Gastroesophageal sphincter (tissue), 4 donors: ENCODE measurements around the gene NOS1AP. TPM values are rescaled to one million over a fixed set of nuclear protein-coding genes. Genes with fewer than 3 reads are reported as not detected.

Source experiments
- ATAC-seq: fragments of 150-250 bp; one replicate; pipeline ENCODE4 v1.9.1; 2016; ENCODE audit warnings: mild to moderate bottlenecking, moderate library complexity
- H3K27ac ChIP-seq, 4 donors: fragments of 200-600 bp; sonication (generic) in 3 of 4; 1 replicate in 3 of 4; 2 replicates in 1 of 4; pipeline ENCODE4 v1.5.1; 2016 to 2019
- H3K27me3 ChIP-seq: fragments of 200-600 bp; sonication (generic); one replicate; pipeline ENCODE4 v1.5.1; 2019
- H3K36me3 ChIP-seq, 2 donors: fragments of 200-600 bp; sonication (generic); one replicate each; pipeline ENCODE4 v1.5.1; 2019; ENCODE audit warnings: control low read depth in 1 of 2
- H3K4me1 ChIP-seq, 3 donors: fragments of 200-600 bp; sonication (generic); 1 replicate in 2 of 3; 2 replicates in 1 of 3; pipeline ENCODE4 v1.5.1; 2016 to 2019; ENCODE audit warnings: control low read depth in 2 of 3
- H3K4me3 ChIP-seq, 2 donors: fragments of 200-600 bp; sonication (generic); one replicate each; pipeline ENCODE4 v1.5.1; 2019; ENCODE audit warnings: mild to moderate bottlenecking in 1 of 2, moderate library complexity in 1 of 2
- H3K9me3 ChIP-seq, 3 donors: fragments of 200-600 bp; sonication (generic); one replicate each; pipeline ENCODE4 v1.5.1; 2017 to 2019; ENCODE audit warnings: control low read depth in 2 of 3
- EP300 ChIP-seq: sonication (generic); formaldehyde crosslinking; IDR thresholded peaks from one replicate; pipeline ENCODE4 v1.6.1; 2017; ENCODE audit warnings: antibody characterized with exemption, mild to moderate bottlenecking
- POLR2A ChIP-seq, 2 donors: fragments of 450-650 bp; IDR thresholded peaks; one replicate each; pipeline ENCODE4 v1.6.1; 2017; ENCODE audit warnings: antibody characterized with exemption in 2 of 2, mild to moderate bottlenecking in 2 of 2, moderate library complexity in 1 of 2
- POLR2AphosphoS5 ChIP-seq: sonication (generic); formaldehyde crosslinking; IDR thresholded peaks from one replicate; pipeline ENCODE4 v1.6.1; 2017; ENCODE audit warnings: antibody characterized with exemption
- WGBS, 2 donors: methylation state at CpG; one replicate each; pipeline ENCODE4 v1.1.5; 2018; ENCODE audit warnings: low coverage in 1 of 2; 5-methylcytosine and 5-hydroxymethylcytosine counted together
- total RNA-seq, 4 donors: library from RNA; depleted of rRNA; stranded (reverse); fragments of >200 nt; gene quantifications; one replicate each; pipeline ENCODE4 v1.1.0, GENCODE V29; 2016
- TF ChIP-seq, protein P1 (sequence below), 4 experiments: fragments of 200-600 bp in 2 of 4; fragments of 450-650 bp in 2 of 4; sonication (generic) in 1 of 4; IDR thresholded peaks; one replicate each; pipeline ENCODE4 v1.5.1; 2017 to 2019; ENCODE audit warnings: antibody characterized with exemption in 4 of 4, mild to moderate bottlenecking in 2 of 4, moderate library complexity in 2 of 4

Gene NOS1AP
- total RNA-seq, 4 donors from 2014 or later: 3.5 to 7.8 (median 4.1) TPM

DNA sequence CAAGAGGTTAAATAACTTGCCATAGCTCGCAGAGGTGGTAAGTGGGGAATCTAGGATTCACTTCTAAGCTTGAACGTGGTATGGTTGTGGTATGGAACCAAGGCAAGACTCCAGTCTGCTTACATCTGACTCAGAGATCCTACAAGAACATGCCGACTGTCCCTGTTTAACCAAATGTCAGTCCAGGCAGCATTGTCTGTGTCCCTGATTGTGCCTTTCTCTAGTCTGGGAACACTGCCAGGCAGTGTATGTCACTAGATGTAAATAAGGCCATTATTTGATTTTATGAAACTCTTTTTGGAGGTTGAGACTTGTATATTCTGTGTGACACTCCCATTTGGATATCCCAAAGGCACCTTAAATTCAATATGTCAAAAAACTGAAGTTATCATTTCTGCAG, 96.0 kb downstream of the NOS1AP start:
- Histone ChIP-seq H3K4me1 (peaks cover 0 to 8% (median 3%) of the 10 kb centered on the region in 3 donors), H3K4me3 (no peak overlapping the region), H3K27ac (no peak overlapping the region), H3K27me3 (no peaks in the 10 kb centered on the region), H3K9me3 (no peaks in the 10 kb centered on the region), H3K36me3 (no peaks in the 10 kb centered on the region)
- no peak for TF ChIP-seq POLR2AphosphoS5
- TF ChIP-seq, protein P1, sequence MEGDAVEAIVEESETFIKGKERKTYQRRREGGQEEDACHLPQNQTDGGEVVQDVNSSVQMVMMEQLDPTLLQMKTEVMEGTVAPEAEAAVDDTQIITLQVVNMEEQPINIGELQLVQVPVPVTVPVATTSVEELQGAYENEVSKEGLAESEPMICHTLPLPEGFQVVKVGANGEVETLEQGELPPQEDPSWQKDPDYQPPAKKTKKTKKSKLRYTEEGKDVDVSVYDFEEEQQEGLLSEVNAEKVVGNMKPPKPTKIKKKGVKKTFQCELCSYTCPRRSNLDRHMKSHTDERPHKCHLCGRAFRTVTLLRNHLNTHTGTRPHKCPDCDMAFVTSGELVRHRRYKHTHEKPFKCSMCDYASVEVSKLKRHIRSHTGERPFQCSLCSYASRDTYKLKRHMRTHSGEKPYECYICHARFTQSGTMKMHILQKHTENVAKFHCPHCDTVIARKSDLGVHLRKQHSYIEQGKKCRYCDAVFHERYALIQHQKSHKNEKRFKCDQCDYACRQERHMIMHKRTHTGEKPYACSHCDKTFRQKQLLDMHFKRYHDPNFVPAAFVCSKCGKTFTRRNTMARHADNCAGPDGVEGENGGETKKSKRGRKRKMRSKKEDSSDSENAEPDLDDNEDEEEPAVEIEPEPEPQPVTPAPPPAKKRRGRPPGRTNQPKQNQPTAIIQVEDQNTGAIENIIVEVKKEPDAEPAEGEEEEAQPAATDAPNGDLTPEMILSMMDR (IDR thresholded peaks at IDR 0.05): no peak
- no peak for TF ChIP-seq POLR2A (IDR thresholded peaks at IDR 0.05)
- no peak for TF ChIP-seq EP300
- no peak for ATAC-seq
- WGBS, 2 donors: 83 to 96% methylated on average over 2 to 3 of the region's 3 CpGs

DNA sequence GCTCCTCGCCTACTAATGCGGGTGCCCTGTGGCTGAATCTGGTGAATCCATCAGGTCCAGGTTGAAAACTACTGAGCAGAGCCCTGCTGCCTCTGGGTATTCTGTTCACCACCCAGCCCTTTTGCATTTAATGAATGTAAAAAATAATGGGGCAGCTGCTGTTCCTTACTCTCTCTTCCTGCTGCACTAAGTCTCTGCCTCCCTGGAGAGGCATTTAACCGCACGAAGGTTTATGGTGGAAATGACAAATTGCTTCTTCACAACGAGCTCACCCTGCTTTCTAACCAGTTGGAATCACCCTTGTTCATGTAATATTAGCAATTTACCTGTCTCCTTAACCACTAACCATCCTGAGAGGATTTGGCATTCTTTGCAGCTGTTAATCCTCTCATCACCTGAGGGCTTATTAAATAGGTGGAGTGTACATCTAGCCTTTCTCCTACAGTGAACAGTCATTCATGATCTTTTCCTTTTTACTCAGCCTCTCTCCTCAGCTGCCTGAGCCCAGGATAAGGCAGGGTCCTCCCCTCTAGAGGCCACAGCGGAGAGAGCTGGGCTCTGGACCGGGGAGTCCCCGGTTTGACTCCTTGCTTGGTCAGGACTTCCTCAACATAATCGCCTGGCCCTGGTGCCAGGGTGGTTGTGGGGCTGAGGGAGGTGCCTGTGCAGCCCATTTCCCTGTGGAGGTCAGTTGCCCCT, 97.6 kb downstream of the NOS1AP start:
- Histone ChIP-seq H3K36me3 (no peaks in the 10 kb centered on the region), H3K27ac (no peak overlapping the region), H3K4me3 (no peak overlapping the region), H3K9me3 (no peaks in the 10 kb centered on the region), H3K27me3 (no peaks in the 10 kb centered on the region), H3K4me1 (peaks cover 0 to 8% (median 0%) of the 10 kb centered on the region in 3 donors)
- TF ChIP-seq POLR2AphosphoS5: no peak
- no peak for TF ChIP-seq EP300
- TF ChIP-seq, protein P1 (IDR thresholded peaks at IDR 0.05): no peak
- TF ChIP-seq POLR2A (IDR thresholded peaks at IDR 0.05): no peak
- 57 to 67% methylated on average over 3 to 4 of the region's 9 CpGs for WGBS, 2 donors
- ATAC-seq: no peak

DNA sequence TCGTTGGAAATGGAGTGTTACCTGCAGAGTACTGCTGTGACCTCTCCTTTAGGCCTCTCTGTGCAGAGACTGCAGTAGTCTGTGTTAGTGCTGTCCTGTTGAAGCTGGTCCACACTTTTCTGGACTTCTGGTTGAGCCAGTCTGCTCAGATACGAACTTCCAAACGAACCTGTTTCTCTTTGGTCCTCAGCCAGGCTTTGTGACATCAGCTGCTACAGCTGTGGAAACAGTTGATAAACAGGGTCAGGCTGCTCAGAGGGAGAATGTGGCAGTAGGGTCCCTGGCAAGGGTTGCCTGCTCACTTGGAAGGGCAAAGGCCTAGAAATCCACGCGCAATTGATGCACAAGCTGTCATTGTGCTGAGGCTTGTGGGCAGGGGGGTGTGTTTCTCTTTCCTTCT, 98.8 kb downstream of the NOS1AP start:
- no peak for ATAC-seq
- 34 to 82% methylated on average over 3 of the region's 5 CpGs for WGBS, 2 donors

DNA sequence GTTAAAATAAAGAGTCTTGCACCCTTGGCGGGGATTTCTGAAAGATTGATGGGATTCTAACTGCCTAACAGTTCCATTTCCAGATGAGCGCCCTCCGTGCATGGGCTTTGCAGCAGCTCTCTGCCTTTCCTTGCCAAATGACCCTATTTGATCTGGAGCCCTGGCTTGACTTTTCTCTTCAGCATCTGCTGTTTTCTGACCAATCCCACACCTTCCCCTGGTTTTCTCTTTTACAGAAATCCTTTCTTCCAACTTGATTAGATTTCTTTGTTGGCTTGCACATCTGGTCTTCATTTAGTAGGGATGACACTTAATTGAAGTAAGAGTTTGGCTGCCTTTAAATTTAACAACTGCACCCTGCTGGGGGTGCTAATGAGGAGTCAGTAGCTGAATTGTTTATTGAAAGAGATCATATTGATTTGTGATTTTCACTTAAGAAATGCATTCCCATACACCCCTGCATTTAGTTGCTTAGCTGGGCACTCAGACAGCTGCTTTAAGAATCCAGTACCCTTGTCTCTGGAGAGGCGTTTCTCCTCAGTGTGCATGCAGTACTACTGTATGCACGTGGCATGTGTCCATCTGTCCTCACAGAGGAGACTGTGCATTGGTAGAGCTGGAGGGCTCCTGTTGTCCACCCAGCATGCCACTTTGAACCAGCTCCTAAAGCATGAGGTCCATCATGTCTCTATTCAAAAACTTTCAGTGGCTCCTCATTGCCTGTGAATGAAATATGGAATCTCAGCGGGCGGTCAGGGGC, 99.7 kb downstream of the NOS1AP start:
- WGBS, 2 donors: 81 to 84% methylated on average over 6 to 7 of the region's 7 CpGs
- H3K9me3 ChIP-seq: no peaks in the 10 kb centered on the region
- TF ChIP-seq, protein P1 (IDR thresholded peaks at IDR 0.05): no peak
- TF ChIP-seq POLR2AphosphoS5 (no peak), EP300 (no peak), POLR2A (IDR thresholded peaks at IDR 0.05) (no peak)
- ATAC-seq: no peak
- no peaks in the 10 kb centered on the region for H3K27me3 ChIP-seq
- no peak overlapping the region for H3K27ac ChIP-seq
- H3K4me1 ChIP-seq: peaks cover 0 to 8% (median 0%) of the 10 kb centered on the region in 3 donors
- no peaks in the 10 kb centered on the region for H3K36me3 ChIP-seq
- H3K4me3 ChIP-seq: no peak overlapping the region

More for the DNA sequence above, 98.8 kb downstream of the NOS1AP start:
- no peak for TF ChIP-seq EP300
- no peak for TF ChIP-seq POLR2AphosphoS5
- no peak for TF ChIP-seq POLR2A (IDR thresholded peaks at IDR 0.05)
- TF ChIP-seq, protein P1 (IDR thresholded peaks at IDR 0.05): no peak
- H3K27me3 ChIP-seq: no peaks in the 10 kb centered on the region
- H3K4me3 ChIP-seq: no peak overlapping the region
- H3K36me3 ChIP-seq: no peaks in the 10 kb centered on the region
- H3K9me3 ChIP-seq: no peaks in the 10 kb centered on the region
- H3K4me1 ChIP-seq: peaks cover 0 to 8% (median 0%) of the 10 kb centered on the region in 3 donors
- H3K27ac ChIP-seq: no peak overlapping the region
